NCI-H1048 (cell line): ENCODE results near the gene DCTN4.

ENCODE experiments used
- DNase-seq: peaks from one replicate; lab custom pipeline; 2025; lab: John Stamatoyannopoulos, UW

DCTN4 gene

DNA sequence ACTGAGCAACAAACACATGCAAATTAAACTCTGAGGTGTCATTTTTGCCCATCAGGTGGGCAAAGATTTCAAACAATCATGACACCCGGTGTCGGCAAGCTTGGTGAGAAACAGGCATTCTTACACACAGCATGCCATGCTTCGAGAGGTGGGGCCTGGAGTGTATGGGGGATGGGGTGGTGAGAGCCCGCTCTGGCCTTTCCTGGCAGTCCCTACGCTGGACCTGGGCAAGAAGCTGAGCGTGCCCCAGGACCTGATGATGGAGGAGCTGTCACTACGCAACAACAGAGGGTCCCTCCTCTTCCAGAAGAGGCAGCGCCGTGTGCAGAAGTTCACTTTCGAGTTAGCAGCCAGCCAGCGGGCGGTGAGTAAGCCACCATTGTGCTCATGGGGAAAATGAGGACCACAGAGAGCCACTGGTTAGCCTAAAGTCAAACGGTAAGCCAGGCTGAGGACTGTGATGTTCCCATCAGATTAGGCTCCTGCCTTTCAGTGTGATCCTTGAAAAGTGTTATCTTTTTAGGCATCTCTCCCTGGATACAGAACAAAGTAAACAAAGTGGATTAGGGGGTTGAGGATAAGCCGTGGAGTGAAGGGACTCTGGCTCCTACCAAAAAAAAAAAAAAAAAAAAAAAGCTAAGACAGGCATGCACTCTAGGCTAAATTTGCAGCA, 88.4 kb downstream of the DCTN4 start:
- DNase-seq: no peak

DNA sequence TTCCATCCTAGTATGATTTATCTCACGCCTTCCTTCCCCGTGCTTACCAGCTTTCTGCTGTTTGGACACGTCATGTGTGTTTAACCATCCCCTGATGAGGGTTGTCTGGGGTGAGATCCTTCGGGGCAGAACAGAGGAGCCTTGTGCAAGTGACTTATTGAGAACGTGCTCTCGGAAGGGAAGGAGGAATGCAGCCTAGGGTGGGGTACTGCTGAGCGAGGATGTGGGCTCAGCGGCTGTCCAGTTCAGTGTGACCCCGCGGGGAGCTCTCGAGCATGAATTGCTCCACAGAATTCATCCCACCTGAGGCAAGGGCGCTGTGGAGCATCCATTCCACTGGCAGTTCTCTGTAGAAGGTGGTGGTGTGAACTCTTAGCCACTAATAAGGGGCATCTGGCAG, 93.8 kb downstream of the DCTN4 start:
- no peak for DNase-seq

DNA sequence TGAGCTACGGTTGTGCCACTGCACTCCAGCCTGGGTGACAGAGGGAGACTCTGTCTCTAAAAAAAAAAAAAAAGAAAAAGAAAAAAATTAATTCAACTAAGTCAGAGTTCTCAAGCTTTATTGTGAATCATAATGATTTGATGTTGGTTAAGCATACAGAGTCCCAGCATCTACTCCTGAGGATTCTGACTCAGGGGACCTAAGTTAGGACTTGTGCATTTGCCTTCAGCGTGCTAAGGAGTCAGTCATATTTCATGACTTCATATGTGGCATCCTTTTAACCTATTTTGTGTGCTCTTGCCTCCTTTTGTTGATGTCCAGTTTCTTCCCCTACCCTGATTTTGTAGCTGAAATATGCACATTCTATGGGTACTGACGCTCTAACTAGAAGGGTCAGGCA, 94.9 kb downstream of the DCTN4 start:
- DNase-seq: no peak

DNA sequence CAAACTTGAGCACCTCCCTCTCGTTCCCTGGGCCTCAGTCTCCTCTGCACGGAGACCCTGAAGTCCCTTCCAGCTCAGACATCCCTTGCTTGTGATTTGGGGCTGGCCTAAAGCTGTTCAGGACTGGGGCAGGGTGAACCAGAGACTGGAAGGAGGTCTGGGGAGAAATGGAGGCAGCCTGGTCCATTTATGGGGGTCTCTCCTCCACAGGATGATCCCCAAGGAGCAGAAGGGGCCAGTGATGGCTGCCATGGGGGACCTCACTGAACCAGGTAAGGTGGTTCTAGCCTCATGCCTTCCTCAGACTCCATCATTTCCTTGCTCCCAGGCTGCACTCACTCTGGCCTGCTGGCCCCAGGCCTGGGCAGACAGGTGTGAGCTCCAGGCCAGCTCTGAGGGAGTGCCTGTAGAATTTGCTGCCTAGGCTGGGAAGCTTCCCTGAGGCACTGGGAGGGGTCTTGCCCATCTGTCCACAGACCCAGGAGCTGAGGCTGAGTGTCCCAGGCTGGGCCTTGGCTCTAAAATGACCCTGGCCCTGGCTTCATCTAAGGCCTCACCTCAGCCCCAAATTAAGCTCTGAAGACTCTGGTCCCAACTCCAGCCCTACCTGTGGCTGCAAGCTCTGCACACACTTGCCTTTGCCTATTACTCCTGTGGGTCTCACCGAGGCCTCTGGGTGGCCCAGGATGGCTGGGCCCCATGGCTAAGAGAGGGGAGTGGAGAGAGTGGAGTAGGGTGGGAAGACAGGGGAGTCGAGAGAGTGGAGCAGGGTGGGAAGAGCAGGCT, 95.9 kb downstream of the DCTN4 start:
- DNase-seq: no peak

DNA sequence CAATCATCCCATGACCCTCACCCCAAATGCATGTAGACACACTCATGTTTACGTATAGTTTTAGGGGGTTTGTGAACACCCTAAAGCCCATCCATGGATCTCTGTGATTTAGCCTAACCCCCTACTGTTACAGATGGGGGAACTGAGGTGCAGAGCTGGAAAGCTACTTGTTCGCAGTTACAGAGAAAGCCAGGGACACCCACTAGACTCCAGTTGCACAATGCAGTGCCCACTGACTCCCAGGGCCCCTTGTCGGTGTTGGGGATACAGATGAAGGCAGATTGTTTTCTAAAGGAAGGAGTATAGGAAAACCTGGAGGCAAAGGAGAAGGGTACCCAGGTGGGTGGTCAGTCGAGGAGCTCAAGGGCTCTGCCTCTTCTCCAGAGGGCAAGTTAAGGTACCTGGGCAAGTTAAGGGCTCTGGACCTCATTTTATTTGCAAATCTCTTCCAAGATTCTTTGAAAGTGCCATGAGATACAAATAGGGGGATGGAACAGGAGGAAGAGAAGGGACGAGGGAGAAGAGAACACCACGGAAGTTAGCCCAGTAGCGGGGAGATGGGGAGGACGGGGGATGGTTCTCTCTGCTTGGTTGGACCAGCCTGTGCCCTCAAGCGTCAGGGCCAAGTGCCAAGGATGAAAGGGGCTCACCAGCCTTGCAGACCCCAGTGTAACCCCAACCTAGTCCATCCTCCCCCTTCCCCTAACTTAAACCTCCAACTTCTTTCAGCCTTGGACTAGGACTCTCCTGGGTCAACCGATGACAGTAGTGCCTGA, 96.8 kb downstream of the DCTN4 start:
- DNase-seq: no peak

DNA sequence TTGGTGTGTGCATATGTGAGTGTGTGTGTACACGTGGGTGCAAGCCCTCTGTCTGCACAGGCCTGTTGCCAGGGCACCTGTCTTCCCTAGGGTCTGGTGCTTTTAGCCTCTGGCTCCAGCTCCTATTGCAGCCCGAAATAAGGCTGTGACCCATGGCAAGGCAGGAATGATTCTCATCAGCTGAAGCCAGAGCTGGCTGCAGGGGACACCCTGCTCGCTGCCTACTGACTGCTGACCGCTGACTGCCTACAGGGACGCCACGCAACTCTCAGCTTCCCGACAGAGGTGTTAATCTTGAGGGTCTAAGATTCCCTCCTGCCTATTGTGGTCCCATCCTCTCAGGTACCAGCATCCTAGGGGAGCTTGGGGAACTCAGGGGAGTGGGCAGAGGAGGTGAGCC, 97.7 kb downstream of the DCTN4 start, which contains the start of gene MYOZ3:
Gene MYOZ3, plus strand, starts transcription at position 166 of the 400 bp plus-strand sequence. CDS start 1,691 bp downstream, outside the sequence.
- DNase-seq: no peak

DNA sequence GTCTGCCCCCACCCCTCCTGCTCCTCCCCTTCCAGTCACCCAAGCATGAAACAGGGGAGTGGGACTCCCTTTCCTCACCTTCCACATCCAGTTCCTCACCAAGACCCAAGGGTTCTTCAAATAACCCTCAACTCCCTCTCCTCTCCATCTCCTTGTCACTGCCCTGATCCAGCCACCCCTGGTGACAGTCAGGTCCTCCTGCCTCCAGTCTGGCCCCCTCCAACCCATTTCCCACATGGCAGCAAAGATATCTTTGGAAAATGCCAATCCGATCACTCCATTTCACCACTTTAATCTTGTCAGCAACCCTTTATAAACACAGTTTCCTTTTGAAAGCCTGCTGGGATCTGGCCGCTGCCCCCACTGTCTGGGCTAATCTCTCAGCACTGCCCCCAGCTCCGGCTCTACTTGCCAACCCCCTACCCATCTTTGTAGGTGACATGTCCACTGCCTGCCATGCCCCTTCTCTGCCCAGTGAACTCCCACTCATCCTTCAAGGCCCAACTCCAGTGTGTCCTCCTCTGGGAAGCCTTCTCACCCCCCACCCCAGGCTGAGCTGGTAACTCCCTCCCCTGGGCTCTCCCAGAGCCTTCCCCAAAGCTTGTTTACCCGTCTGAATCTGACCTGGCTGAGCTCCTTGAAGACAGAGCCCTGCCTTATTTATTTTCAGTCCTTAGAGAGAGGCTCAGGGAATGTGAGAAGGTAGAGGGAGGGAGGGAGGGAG, 98.5 kb downstream of the DCTN4 start:
- no peak for DNase-seq

DNA sequence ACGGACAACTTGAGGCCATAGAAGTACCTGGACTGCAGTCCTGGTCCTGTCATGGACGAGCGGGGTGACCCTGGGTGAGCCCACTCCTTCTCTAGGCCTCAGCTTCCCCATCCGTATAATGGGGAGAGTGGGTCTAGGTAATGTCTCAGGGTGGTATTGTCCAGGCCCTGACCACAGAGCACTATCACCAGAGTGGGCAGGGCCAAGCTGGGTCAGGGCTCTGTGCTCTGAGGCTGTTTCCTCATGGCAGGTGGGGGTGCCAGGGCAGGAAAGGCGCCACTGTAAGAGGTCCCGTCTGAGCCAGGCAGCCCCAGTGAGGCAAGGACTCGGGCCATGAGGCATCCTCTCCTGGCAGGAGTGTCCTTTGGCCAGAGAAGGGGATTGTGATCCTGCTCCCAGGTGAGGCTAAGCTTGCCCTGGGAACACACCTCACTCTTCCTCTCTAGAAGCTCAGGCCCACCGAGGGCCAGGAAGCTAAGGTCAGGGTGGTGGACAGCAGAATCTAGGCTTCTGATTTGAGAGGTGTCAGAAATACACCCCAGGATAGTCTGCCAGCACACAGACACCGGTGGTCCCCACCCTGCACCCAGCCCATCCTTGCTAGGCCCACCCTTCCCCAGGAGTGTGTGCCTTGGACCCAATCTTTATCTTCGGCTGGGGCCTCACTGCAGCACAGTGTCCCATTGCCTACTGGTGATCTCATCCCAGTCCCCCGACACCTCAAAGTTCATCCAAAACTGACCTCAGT, 99.3 kb downstream of the DCTN4 start:
- no peak for DNase-seq

DNA sequence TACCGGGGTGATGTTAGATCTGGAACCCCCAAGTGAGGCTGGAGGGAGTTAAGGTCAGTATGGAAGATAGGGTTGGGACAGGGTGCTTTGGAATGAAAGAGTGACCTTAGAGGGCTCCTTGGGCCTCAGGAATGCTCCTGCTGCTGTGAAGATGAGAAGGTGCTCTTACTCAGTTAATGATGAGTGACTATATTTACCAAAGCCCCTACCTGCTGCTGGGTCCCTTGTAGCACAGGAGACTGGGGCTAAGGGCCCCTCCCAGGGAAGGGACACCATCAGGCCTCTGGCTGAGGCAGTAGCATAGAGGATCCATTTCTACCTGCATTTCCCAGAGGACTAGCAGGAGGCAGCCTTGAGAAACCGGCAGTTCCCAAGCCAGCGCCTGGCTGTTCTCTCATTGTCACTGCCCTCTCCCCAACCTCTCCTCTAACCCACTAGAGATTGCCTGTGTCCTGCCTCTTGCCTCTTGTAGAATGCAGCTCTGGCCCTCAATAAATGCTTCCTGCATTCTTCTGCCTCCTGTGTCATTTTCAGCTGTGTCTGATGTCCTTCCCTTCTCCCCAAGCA, 100.0 kb downstream of the DCTN4 start:
- no peak for DNase-seq
